Esophagus muscularis mucosa (tissue), 4 donors: ENCODE data around the gene AP3S1. TPM values are rescaled to one million over a fixed set of nuclear protein-coding genes. Genes with fewer than 3 reads are reported as not detected.
A peak's percentile ranks its signal among the peaks of the same experiment; 100 is the strongest.
"Not testable (repeated sequence)": the region's sequence is repeated elsewhere in the genome, so short reads cannot be mapped to it uniquely, and the experiment has no call there.

ENCODE experiments used
- DNase-seq: peaks from one replicate; pipeline ENCODE4 v3.0.0-alpha.2; 2017; ENCODE audit errors: extremely low spot score
- H3K27ac ChIP-seq, 4 donors: fragments of 200-600 bp; sonication (generic); replicated peaks in 1 of 4; 1 replicate in 3 of 4; 2 replicates in 1 of 4; pipeline ENCODE4 v1.5.1; 2016 to 2019; ENCODE audit warnings: mild to moderate bottlenecking in 1 of 4
- H3K27me3 ChIP-seq, 4 donors: fragments of 200-600 bp; sonication (generic); one replicate each; pipeline versions ENCODE4 v1.5.1 to v1.6.0; 2016 to 2019
- H3K36me3 ChIP-seq, 4 donors: fragments of 200-600 bp; sonication (generic); one replicate each; pipeline ENCODE4 v1.5.1; 2016 to 2019
- H3K4me1 ChIP-seq, 4 donors: fragments of 200-600 bp; sonication (generic); one replicate each; pipeline ENCODE4 v1.5.1; 2016 to 2019
- H3K4me3 ChIP-seq, 4 donors: fragments of 200-600 bp; sonication (generic); 1 replicate in 2 of 4; 2 replicates in 2 of 4; pipeline ENCODE4 v1.5.1; 2016 to 2019; ENCODE audit warnings: mild to moderate bottlenecking in 4 of 4, moderate library complexity in 1 of 4
- H3K9me3 ChIP-seq, 4 donors: fragments of 200-600 bp; sonication (generic); 1 replicate in 3 of 4; 2 replicates in 1 of 4; pipeline ENCODE4 v1.5.1; 2016 to 2019
- CTCF ChIP-seq, 3 experiments: fragments of 200-600 bp in 2 of 3; fragments of 450-650 bp in 1 of 3; sonication (generic) in 2 of 3; IDR thresholded peaks; one replicate each; pipeline ENCODE4 v1.5.1; 2017 to 2019; ENCODE audit warnings: antibody characterized with exemption in 3 of 3, mild to moderate bottlenecking in 2 of 3, moderate library complexity in 1 of 3
- EP300 ChIP-seq: sonication (generic); formaldehyde crosslinking; IDR thresholded peaks from one replicate; pipeline ENCODE4 v1.6.1; 2017; ENCODE audit warnings: antibody characterized with exemption
- POLR2A ChIP-seq: fragments of 450-650 bp; IDR thresholded peaks from one replicate; pipeline ENCODE4 v1.6.1; 2017; ENCODE audit warnings: antibody characterized with exemption, moderate library complexity, mild to moderate bottlenecking, low read depth
- POLR2AphosphoS5 ChIP-seq, 2 donors: sonication (generic); formaldehyde crosslinking; IDR thresholded peaks; one replicate each; pipeline ENCODE4 v1.6.1; 2017; ENCODE audit warnings: antibody characterized with exemption in 2 of 2
- WGBS: methylation state at CpG from one replicate; pipeline ENCODE4 v1.1.5; 2018; 5-methylcytosine and 5-hydroxymethylcytosine counted together
- intact Hi-C: fragments of 100-400 bp; cut with DNase I; formaldehyde crosslinking; loops from one replicate; pipeline ENCODE4 v1.15.1; 2023
- total RNA-seq, 4 donors: library from RNA; depleted of rRNA; stranded (reverse); fragments of >200 nt; gene quantifications; one replicate each; pipeline versions ENCODE4 v1.1.0 to v1.2.1, GENCODE V29; 2016

AP3S1 gene
- total RNA-seq, 4 donors from 2014 or later: 44.2 to 74.2 (median 58.9) TPM

GRCh38 chr5:115859378-115859777, 17.6 kb downstream of the AP3S1 start:
- H3K36me3 ChIP-seq: no peaks in the 10 kb centered on the region
- H3K27me3 ChIP-seq: no peaks in the 10 kb centered on the region
- H3K4me1 ChIP-seq: peaks cover 18 to 39% (median 27%) of the 10 kb centered on the region in 4 donors
- H3K9me3 ChIP-seq: peaks cover 0 to 6% (median 0%) of the 10 kb centered on the region in 4 donors
- H3K4me3 ChIP-seq: no peak overlapping the region
- intact Hi-C loops: no loop called here
- DNase-seq: no peak
- no peak overlapping the region for H3K27ac ChIP-seq
- TF ChIP-seq CTCF (IDR thresholded peaks at IDR 0.05) (no peak), EP300 (no peak), POLR2AphosphoS5 (IDR thresholded peaks at IDR 0.05) (no peak), POLR2A (no peak)

GRCh38 chr5:115869256-115869795, 27.6 kb downstream of the AP3S1 start:
- WGBS: 82% methylated on average over 3 of the region's 3 CpGs
- no peaks in the 10 kb centered on the region for H3K9me3 ChIP-seq
- intact Hi-C loops: no loop called here

GRCh38 chr5:115872447-115872846, 30.7 kb downstream of the AP3S1 start:
- no peaks in the 10 kb centered on the region for H3K27me3 ChIP-seq
- no peak for TF ChIP-seq POLR2A
- no peak for TF ChIP-seq POLR2AphosphoS5 (IDR thresholded peaks at IDR 0.05)
- no peak for TF ChIP-seq CTCF (IDR thresholded peaks at IDR 0.05)
- TF ChIP-seq EP300: no peak
- WGBS: 93% methylated on average over 2 of the region's 2 CpGs
- H3K36me3 ChIP-seq: peaks cover 0 to 26% (median 14%) of the 10 kb centered on the region in 4 donors
- no peaks in the 10 kb centered on the region for H3K9me3 ChIP-seq
- H3K4me1 ChIP-seq: peaks cover 0 to 9% (median 2%) of the 10 kb centered on the region in 4 donors
- no peak for DNase-seq
- H3K27ac ChIP-seq: no peak overlapping the region
- intact Hi-C loops: no loop called here
- no peak overlapping the region for H3K4me3 ChIP-seq

More at GRCh38 chr5:115869256-115869795, 27.6 kb downstream of the AP3S1 start:
- no peak for DNase-seq
- Histone ChIP-seq H3K27ac (no peak overlapping the region), H3K4me1 (peaks cover 3 to 18% (median 10%) of the 10 kb centered on the region in 4 donors), H3K27me3 (no peaks in the 10 kb centered on the region), H3K4me3 (no peak overlapping the region), H3K36me3 (peaks cover 0 to 23% (median 13%) of the 10 kb centered on the region in 4 donors)
- TF ChIP-seq EP300 (no peak), CTCF (IDR thresholded peaks at IDR 0.05) (no peak), POLR2AphosphoS5 (IDR thresholded peaks at IDR 0.05) (no peak), POLR2A (no peak)

GRCh38 chr5:115873392-115873791, 31.7 kb downstream of the AP3S1 start:
- no peaks in the 10 kb centered on the region for H3K9me3 ChIP-seq
- 87% methylated on average over 1 of the region's 1 CpG for WGBS
- no peak for DNase-seq
- no peak overlapping the region for H3K27ac ChIP-seq
- no peak overlapping the region for H3K4me3 ChIP-seq
- no peaks in the 10 kb centered on the region for H3K27me3 ChIP-seq
- H3K4me1 ChIP-seq: peaks cover 0 to 9% (median 2%) of the 10 kb centered on the region in 4 donors
- TF ChIP-seq POLR2AphosphoS5 (IDR thresholded peaks at IDR 0.05) (no peak), EP300 (no peak), CTCF (IDR thresholded peaks at IDR 0.05) (no peak), POLR2A (no peak)
- H3K36me3 ChIP-seq: peaks cover 0 to 29% (median 14%) of the 10 kb centered on the region in 4 donors
- intact Hi-C loops: no loop called here

- Histone ChIP-seq H3K27me3 (no peaks in the 10 kb centered on the region), H3K27ac (no peak overlapping the region), H3K4me3 (no peak overlapping the region), H3K4me1 (peaks cover 0 to 4% (median 0%) of the 10 kb centered on the region in 4 donors), H3K36me3 (peaks cover 0 to 24% (median 12%) of the 10 kb centered on the region in 4 donors), H3K9me3 (no peaks in the 10 kb centered on the region)
- intact Hi-C loops: no loop called here
- WGBS: 75% methylated on average over 2 of the region's 2 CpGs
- DNase-seq: no peak
- TF ChIP-seq EP300 (no peak), CTCF (IDR thresholded peaks at IDR 0.05) (peak in 1 of 3 experiments; percentile 16)
These were observed 33.7 kb downstream of the AP3S1 start for GRCh38 chr5:115875447-115875846.

GRCh38 chr5:115877342-115877741, 35.6 kb downstream of the AP3S1 start:
- H3K4me1 ChIP-seq, intact Hi-C loops: not testable (repeated sequence)
- 95% methylated on average over 5 of the region's 5 CpGs for WGBS

GRCh38 chr5:115882434-115882833, 40.7 kb downstream of the AP3S1 start:
- 92% methylated on average over 5 of the region's 8 CpGs for WGBS
- DNase-seq, H3K4me3 ChIP-seq, intact Hi-C loops, H3K4me1 ChIP-seq, H3K9me3 ChIP-seq, H3K27ac ChIP-seq, H3K27me3 ChIP-seq: not testable (repeated sequence)
- H3K36me3 ChIP-seq: peaks cover 0 to 26% (median 11%) of the 10 kb centered on the region in 4 donors

More at GRCh38 chr5:115877342-115877741, 35.6 kb downstream of the AP3S1 start:
- not testable (repeated sequence) for H3K4me3 ChIP-seq, H3K9me3 ChIP-seq, DNase-seq, H3K36me3 ChIP-seq, H3K27ac ChIP-seq, H3K27me3 ChIP-seq
